WERI-Rb-1 (cell line): ENCODE results near the gene ANKRD33B.
"Not testable (repeated sequence)": the region's sequence is repeated elsewhere in the genome, so short reads cannot be mapped to it uniquely, and the experiment has no call there.

Source experiments
- DNase-seq: peaks from one replicate; pipeline ENCODE4 v3.0.0-alpha.2; 2020
- H3K27ac ChIP-seq: fragments of 250-450 bp; sonication (Bioruptor Pico); 2 replicates; pipeline ENCODE4 v1.5.1; 2020; ENCODE audit warnings: mild to moderate bottlenecking, moderate library complexity
- H3K27me3 ChIP-seq: fragments of 250-450 bp; sonication (Bioruptor Pico); 2 replicates; pipeline ENCODE4 v1.5.1; 2021; ENCODE audit warnings: mild to moderate bottlenecking, low read depth, moderate library complexity; ENCODE audit not compliant: insufficient read depth, severe bottlenecking
- H3K36me3 ChIP-seq: fragments of 250-450 bp; sonication (Bioruptor Pico); 2 replicates; pipeline ENCODE4 v1.5.1; 2020; ENCODE audit warnings: mild to moderate bottlenecking, moderate library complexity
- H3K4me3 ChIP-seq: 2 replicates; pipeline ENCODE4 v1.5.1; 2011; ENCODE audit warnings: low read depth, mild to moderate bottlenecking, control low read depth, low read length
- H3K9me3 ChIP-seq: fragments of 250-450 bp; sonication (Bioruptor Pico); 2 replicates; pipeline ENCODE4 v1.5.1; 2021; ENCODE audit warnings: mild to moderate bottlenecking, moderate library complexity; ENCODE audit not compliant: severe bottlenecking
- TF ChIP-seq, protein P1 (sequence below): IDR thresholded peaks from 2 replicates; pipeline ENCODE4 v1.5.1; 2011; ENCODE audit warnings: low read depth, mild to moderate bottlenecking, control low read depth, inconsistent platforms, low read length

The ANKRD33B gene

DNA sequence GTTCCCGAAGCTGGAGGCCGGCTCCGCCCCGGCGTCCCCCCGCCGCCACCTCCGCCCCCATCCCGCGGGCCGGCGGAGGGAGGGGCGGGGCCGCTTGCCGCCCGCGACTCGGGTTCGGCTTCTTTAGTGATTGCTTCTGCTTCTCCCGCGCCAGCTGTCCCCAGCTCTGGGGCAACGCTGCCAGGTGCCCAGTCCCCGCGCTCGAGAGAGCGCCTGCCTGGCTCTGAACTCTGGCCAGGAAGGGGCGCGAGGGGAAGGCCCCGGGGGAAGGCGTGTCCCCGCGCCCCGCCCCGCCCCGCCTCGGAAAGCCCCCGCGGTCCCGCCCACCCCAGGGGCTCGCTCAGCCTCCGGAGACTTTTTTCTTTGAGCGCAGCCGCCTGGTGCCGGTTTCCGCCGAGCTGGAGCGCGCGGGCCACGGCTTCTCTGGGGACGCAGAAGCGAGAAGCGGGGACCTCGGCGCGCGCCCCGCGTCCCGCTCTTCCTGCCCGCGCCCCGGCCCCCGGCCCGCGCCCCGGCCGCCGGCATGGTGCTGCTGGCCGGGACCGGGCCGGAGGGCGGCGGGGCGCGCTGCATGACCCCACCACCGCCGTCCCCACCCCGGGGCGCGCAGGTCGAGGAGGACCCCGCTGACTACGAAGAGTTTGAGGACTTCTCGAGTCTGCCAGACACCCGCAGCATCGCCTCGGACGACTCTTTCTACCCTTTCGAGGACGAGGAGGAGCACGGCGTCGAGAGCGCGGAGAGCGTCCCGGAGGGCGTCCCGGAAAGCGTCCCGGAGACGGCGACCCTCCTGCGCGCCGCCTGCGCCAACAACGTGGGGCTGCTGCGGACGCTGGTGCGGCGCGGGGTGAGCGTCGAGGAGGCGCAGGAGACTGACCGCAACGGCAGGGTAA is at the start of gene ANKRD33B:
ANKRD33B (plus strand) TSS at position 126 of the 893 bp plus-strand sequence; CDS start at position 524, 398 bp downstream.
- peak within 1 kb of the TSS; percentile 95 for H3K27ac ChIP-seq
- no peaks in the 10 kb centered on the region for H3K27me3 ChIP-seq
- TF ChIP-seq, protein P1, sequence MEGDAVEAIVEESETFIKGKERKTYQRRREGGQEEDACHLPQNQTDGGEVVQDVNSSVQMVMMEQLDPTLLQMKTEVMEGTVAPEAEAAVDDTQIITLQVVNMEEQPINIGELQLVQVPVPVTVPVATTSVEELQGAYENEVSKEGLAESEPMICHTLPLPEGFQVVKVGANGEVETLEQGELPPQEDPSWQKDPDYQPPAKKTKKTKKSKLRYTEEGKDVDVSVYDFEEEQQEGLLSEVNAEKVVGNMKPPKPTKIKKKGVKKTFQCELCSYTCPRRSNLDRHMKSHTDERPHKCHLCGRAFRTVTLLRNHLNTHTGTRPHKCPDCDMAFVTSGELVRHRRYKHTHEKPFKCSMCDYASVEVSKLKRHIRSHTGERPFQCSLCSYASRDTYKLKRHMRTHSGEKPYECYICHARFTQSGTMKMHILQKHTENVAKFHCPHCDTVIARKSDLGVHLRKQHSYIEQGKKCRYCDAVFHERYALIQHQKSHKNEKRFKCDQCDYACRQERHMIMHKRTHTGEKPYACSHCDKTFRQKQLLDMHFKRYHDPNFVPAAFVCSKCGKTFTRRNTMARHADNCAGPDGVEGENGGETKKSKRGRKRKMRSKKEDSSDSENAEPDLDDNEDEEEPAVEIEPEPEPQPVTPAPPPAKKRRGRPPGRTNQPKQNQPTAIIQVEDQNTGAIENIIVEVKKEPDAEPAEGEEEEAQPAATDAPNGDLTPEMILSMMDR, result no peak

DNA sequence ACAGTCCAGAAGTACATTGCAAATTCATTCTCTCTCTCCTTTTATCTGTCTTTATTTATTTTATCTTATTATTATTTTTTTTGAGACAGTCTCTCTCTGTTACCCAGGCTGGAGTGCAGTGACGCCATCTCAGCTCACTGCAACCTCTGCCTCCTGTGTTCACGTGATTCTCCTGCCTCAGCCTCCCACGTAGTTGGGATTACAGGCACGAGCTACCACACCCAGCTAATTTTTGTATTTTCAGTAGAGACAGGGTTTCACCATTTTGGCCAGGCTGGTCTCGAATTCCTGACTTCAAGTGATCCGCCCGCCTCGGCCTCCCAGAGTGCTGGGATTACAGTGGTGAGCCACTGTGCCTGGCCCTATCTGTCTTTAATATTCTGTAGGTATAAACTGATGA is 49.3 kb upstream of the ANKRD33B start:
- Histone ChIP-seq H3K9me3 (peaks cover 12% of the 10 kb centered on the region), H3K27ac (peak overlapping the region; percentile 36)
- H3K4me3 ChIP-seq, H3K27me3 ChIP-seq, DNase-seq, H3K36me3 ChIP-seq: not testable (repeated sequence)

More for the DNA sequence above, at the start of gene ANKRD33B:
- Histone ChIP-seq H3K4me3 (peak within 1 kb of the TSS; percentile 96), H3K9me3 (no peaks in the 10 kb centered on the region), H3K36me3 (peaks cover 28% of the 10 kb centered on the region)
- DNase-seq, result peak; percentile 96

DNA sequence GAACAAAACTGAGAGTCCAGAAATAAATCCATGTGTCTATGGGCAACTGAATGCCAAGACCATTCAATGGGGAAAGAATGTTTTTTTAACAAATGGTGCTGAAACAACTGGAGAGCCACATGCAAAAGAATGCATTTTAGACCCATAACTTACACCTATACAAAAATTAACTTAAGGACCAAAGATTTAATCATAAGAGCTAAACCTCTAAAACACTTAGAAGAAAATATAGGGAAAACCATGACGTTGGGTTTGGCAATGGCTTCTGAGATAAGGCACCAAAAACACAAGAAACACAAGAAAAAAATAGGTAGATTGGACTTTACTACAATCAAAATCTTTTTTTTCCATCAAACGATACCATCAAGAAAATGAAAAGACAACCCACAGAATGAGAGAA is 48.4 kb upstream of the ANKRD33B start:
- Histone ChIP-seq H3K27me3 (no peaks in the 10 kb centered on the region), H3K36me3 (no peaks in the 10 kb centered on the region), H3K4me3 (no peak overlapping the region), H3K9me3 (peaks cover 12% of the 10 kb centered on the region), H3K27ac (no peak overlapping the region)
- DNase-seq, result no peak
- TF ChIP-seq, protein P1, result no peak

GRCh38 chr5:10518347-10518746 is 45.5 kb upstream of the ANKRD33B start:
- TF ChIP-seq, protein P1, result no peak
- no peak for DNase-seq

DNA sequence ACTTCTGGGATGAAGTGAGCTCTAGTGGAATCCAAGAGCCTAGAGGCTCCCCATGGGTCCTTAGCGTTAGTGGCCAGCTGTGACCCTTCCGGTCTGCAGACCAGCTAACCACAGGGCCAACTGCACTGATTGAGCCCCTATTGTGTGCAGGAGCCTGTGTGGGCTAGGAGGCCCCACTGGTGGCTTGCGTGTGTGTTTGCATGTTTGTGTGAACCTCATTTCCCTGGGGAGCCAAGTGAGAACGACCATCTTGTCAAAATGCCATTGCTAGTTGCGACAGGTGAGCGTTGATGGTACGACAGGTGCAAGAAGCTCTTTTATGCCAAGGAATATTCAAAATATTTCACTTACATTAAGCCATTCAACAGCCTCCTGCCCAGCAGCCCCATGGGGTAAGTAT is 44.1 kb upstream of the ANKRD33B start:
- DNase-seq, result no peak
- Histone ChIP-seq H3K27ac (no peak overlapping the region), H3K4me3 (no peak overlapping the region), H3K9me3 (peaks cover 29% of the 10 kb centered on the region), H3K27me3 (no peaks in the 10 kb centered on the region), H3K36me3 (no peaks in the 10 kb centered on the region)
- TF ChIP-seq, protein P1, result no peak

More at GRCh38 chr5:10518347-10518746, 45.5 kb upstream of the ANKRD33B start:
- Histone ChIP-seq H3K36me3 (no peaks in the 10 kb centered on the region), H3K27ac (no peak overlapping the region), H3K4me3 (no peak overlapping the region), H3K27me3 (no peaks in the 10 kb centered on the region), H3K9me3 (peaks cover 25% of the 10 kb centered on the region)

GRCh38 chr5:10520706-10521105 is 43.2 kb upstream of the ANKRD33B start:
- peaks cover 23% of the 10 kb centered on the region for H3K9me3 ChIP-seq
- no peak for DNase-seq
- H3K27ac ChIP-seq, result no peak overlapping the region
- no peaks in the 10 kb centered on the region for H3K36me3 ChIP-seq
- TF ChIP-seq, protein P1, result no peak
- H3K27me3 ChIP-seq, result no peaks in the 10 kb centered on the region
- no peak overlapping the region for H3K4me3 ChIP-seq
